Activated T-cell treated with anti-CD3 and anti-CD28 coated beads for 24 hours (primary cell): ENCODE data around the gene HYDIN.
"Not testable (repeated sequence)": the region's sequence is repeated elsewhere in the genome, so short reads cannot be mapped to it uniquely, and the experiment has no call there.

Experiments
- DNase-seq: peaks from one replicate; pipeline ENCODE4 v3.0.0-alpha.2; 2020; ENCODE audit warnings: low read depth

The HYDIN gene

DNA sequence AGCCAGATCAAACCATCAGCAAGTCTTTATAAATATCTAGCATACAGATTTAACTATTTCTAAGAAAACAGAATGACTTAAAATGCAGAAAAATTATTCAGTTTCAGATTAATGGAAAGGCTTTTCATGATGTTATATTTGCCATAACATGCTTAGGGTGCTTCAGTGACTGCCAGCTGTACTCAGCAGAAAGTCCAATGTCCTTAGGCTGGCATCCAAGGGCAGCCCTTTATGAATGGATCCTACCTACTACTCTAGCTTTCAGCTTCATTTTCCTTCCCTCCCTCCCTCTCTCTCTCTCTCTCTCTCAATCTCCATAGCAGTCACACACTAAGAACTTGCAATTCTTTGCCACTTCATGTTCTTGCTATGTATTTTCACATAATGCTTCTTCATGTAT is 124.6 kb downstream of the HYDIN start:
- DNase-seq, result not testable (repeated sequence)

DNA sequence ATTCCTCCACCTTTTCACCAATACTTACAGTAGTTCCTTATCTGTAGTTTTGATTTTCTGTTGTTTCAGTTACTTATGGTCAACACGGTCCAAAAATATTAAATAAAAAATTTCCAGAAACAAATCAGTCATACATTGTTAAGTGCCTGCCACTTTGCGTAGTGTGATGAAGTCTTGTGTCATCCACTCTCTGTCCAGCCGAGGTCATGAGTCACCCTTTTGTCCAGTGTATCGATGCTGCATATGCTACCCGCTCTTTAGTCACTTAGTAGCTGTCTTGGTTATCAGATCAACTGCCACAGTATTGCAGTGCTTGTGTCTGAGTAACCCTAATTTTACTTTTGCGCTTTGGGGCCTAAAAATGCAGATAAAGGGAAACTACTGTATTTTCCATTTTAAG is 146.9 kb downstream of the HYDIN start:
- DNase-seq, result not testable (repeated sequence)

DNA sequence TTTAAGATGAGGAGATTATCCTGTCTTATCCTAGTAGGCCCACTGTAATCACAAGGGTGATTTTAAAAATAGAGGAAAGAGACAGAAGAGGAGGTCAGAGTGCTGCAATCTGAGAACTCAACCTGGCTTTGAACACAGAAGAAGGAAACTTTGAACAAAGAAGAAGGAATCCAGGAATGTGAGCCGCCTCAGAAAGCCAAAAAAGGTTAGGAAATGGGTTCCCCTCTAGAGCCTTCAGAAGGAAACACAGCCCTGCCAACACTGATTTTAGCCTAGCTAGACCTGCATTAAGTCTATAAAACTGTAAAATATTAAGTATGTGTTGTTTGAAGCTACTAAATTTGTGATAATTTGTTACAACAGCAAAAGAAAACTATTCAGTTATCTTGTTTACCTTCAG is 149.7 kb downstream of the HYDIN start:
- not testable (repeated sequence) for DNase-seq

DNA sequence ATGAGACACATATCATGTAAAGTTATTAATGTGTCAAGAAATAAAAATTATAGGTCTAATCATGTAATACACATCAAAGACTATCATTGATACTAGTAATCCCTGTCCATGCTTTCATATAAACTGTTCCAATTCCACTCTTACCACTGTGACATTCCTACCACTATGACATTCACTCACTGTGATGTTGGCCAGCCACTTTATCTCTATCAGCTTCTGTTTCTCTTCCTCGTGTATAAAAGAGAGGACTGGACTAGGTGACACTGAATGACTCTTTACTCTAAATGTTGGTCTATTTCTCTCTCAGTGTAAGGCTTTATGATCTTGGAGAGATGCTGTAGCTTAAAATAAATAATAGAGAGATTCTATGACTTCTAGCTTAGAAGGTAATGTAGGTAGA is 150.3 kb downstream of the HYDIN start:
- not testable (repeated sequence) for DNase-seq

DNA sequence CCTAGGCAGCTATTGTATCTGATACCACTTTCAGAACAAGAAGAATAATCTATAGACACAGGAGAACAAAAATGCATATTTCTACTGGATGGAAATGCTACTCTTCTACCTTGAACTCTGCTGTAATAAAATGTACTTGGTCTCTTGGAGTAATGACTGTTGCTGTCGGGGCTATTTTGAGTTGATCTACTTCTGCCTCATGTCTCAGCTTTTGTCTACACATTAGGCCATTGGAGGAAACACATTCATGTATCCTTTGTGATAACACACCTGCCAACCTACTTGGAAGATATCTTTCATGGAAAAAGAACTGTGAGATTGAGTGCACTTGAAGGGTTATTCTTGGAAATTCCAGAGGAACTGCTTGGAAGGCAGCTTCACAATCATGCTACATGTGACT is 159.9 kb downstream of the HYDIN start:
- DNase-seq, result not testable (repeated sequence)

DNA sequence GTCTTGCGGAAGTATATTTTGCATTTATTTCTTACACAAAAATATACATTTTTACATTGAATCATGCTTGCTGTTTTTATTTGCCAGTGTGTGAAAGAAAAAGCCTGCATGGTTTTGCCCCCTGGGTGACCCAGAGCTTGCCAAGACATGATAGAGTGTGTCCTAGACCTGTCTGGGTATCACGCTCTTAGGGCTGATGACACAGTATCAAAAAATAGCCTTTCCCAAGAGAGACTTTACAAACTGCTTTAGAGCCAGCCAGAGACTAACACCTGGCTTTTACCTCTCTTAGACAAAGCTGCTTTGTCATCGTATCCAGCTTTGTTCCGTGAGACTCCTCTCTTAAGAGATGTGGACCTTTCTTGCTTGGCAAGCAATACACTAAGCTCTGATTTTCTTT is 160.7 kb downstream of the HYDIN start:
- not testable (repeated sequence) for DNase-seq

DNA sequence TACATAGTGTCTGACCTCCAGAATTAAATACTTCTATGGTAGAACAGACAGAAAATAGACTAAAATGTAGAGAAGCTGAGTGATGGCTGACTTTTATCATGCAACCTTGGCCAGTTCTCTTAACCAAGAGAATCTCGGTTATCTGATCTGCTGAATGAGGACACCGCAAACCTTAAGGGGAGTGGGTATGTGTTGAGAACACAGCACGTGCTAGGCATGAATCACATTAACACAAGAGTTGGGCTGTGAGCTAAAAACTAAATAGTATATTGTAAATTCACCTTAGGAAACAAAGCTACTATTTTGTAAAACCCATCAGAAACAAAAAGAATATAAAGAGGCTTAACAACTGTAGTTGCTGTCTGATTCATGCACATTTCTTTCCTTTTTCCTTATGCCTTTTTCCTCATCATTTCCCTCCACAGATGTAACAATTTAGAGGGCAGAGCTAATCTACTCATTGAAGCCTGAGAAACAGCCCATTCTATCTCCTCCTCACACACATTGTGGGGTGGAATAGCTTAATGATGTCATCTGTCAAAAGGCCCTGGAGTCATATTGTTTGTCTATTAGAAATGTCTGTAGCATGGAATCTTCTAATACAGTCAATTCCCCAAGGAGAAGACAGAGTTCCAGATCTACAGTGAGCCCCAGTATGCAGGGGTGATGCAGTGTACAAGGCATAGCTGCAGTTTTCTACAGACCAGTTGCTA is 176.5 kb downstream of the HYDIN start:
- DNase-seq, result not testable (repeated sequence)

DNA sequence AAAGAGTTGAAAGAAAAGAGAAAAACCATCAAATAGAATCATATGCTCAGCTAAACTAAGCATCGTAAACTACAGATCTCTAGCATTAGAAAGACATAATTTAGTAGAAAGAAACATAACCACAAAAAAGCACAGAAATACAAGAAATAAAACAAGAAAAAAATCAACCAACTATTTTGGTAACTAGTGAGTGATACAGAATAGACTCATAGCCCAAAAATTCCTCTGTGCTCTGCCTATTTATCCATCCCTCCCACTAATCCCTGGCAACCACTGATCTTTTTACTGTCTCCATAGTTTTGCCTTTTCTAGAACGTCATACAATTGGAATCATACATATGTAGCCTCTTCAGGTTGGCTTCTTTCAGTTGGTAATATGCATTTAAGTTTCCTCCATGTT is 180.2 kb downstream of the HYDIN start:
- not testable (repeated sequence) for DNase-seq

DNA sequence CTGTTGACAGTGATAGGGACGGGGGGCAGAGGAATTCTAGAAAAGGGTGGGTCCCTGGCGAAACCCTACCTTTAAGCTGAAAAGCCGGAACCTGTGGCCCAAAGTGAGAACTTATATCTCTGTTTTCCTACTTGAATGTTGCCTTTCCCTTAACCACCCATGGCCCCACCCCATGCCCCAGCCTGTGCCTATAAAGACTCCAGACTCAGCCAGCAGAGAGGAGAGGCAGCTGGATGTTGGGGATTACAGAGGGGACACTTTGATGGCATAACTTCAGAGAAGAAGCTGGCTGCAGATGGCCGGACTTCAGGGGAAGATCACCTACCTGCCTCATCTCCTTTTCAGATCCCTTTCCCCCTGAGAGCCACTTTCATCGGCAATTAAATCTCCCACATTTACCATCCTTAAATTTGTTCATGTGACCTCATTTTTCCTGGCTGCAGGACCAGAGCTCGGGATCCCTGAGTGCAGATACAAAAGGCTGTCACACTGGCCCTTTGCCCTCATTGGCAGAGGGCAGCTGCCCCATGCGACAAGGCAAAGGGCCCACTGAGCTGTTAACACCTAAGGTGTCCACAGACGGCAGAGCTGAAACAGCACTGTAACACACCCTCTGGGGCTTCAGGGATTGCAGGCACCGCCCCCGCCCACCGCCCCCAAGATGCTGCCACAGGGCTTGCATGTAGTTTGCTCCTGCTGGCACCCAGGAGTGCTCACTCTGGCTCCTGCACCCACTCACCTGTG is 191.0 kb downstream of the HYDIN start:
- DNase-seq, result not testable (repeated sequence)

DNA sequence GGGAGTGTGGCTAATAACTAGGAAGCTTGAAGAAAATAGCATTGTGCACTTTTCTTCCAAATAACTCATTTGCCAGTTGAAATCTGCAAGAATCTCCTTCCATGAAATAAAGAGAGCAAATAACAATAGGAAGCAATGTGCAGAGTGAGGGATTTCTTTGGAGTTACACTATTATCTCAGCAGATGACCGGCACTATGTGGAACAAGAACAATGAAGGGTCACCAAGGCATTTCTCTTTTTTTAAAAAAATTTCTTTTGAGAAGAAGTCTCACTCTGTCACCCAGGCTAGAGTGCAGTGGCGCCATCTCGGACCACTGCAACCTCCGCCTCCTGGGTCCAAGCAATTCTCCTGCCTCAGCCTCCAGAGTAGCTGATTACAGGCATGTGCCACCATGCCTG is 192.1 kb downstream of the HYDIN start:
- DNase-seq, result not testable (repeated sequence)

DNA sequence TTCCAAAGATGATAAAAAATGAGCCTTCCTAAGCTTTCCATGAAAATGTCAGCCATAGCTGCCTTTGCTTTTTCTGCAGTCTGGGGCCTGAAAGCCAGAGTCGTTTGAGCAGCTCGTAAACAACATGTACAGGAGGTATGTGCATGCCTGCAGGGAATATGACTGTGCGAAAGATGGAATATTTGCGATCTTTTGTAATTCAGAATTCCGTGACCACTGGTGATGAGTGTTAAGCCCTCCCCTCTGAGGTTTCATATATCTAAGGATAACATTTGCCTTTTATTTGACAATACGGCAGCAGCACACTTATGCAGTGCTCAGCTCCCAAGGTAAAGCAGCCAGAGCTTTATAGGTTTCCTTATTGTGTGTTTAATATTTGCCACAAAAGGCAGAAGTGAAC is 192.5 kb downstream of the HYDIN start:
- not testable (repeated sequence) for DNase-seq

DNA sequence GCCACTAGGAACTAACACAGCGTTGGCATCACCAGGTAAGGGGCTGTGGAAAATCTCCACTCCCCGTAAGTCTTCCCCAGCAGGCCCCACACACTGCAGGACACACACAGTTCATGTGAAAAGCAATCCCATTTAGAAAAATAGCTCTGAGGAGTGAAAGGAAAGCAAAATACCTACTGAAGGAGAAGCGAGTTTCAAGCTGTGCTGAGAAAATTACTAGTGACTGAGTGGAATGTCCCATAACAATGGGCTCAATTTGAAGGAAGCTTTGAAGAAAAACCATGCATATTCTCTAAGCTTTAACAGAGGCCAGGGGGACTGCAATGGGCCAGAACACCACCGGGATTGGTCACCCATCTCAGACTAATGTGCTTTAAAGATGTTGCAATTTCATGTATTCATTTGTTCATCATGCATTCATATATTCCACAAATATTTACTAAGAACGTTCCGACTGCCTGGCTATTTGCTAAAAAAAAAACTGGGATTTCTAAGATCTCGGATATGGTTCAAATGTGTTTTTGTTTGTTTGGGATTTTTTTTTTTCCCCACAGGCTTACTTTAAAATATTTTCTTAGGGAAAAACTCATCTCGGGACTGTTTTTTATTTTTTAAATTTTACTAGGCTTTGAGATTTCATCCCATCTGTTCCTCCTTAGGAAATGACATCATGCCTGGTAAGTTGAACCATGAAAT is 202.3 kb downstream of the HYDIN start:
- not testable (repeated sequence) for DNase-seq

DNA sequence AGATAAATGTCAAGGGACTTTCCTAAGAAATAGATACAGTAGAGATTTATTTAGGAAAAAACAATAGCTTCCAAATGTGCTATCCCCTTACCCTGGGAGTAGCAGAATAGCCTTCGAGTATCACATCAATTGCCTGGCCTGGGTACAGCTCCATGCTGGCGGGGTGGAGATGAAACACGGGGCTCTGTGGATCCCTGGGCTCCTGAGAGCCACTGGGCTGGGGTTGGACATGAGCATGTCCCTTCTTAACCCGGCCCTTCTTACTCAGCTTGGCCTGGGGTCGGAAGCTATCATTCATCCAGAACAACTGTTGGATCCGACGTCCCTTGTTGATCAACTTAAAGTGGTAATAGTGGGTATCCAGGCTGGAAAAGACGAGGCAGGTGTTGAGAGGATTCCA is 203.0 kb downstream of the HYDIN start:
- DNase-seq, result not testable (repeated sequence)

DNA sequence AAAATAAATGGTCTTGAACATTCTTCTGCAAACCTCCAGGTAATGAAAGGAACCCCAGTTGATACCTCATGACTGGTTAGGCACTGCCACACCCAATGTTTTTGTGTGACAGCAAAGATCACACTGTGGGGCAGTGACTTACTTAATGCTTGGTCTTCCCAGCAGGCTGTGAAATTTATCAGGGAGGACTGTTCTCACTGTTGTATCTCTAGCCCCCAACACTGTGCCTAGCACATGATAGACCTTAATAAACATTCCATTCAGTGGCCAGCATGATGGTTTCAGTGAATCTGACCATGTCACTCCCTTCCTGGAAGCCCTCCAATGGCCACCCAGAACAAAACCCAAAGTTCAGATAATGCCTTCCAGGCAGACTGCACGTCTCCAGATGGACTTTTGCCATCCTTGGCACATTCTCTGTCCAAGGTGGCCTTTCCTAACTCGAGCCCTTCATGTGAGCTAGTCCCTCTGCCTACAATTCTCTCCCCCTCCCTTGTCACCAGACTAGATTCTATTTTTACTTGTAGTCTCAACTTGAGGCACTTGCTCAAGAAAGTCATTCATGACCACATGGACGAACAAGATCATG is 206.6 kb downstream of the HYDIN start:
- DNase-seq, result not testable (repeated sequence)

DNA sequence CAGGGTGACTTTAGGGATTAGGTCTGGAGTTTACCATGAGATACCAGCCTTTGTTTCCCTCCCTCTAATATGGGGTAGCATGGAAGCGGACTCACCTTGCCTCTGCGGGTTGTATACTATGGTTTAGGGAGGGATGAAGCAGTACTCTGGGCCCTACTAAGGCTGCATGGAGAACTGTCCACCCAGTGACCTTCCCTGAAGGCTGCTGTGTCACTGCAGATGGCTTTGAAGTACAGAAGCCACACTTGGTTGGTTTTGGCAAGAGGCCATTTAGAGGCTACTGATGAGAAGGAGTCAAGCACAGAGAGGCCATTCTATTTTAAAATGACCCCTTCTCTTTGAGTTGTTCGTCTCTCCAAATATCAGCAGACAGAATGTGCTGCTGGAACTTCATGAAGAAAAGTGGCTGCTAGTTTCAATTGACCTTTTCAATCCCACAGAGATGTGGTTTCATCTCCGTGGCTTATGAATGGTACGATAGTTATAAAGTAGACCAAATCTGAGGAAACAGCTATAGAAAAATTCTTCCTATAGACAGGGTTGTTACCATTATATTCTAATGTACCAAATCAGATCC is 208.5 kb downstream of the HYDIN start:
- DNase-seq, result not testable (repeated sequence)

DNA sequence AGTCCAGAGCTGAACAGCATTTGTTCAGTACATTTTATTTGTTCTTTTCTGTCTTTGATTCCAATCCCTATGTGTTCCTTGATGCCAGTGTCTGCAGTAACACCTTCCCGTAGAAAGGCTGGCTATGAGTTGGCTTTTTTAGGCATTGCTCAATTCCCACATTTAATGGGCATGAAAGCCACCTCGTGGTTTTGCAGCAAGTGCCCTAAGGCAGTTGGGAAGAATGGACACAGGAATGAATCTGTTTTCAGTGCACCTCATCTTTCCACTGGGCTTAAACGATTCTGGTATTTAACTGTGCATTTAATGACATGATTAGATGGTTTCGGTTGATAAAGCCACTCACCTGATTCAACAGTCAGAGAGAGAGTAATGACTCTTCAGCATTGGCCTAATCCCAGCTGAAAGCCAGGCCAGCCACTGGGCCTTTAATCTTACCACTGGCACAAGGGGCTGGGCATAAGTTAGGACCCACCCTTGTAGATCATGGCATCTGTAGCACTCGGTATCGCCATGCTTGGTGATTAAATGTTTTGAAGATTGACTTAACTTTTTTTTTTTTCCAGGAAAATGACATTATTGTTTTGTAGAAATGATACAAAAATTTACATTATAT is 211.3 kb downstream of the HYDIN start:
- DNase-seq, result not testable (repeated sequence)

DNA sequence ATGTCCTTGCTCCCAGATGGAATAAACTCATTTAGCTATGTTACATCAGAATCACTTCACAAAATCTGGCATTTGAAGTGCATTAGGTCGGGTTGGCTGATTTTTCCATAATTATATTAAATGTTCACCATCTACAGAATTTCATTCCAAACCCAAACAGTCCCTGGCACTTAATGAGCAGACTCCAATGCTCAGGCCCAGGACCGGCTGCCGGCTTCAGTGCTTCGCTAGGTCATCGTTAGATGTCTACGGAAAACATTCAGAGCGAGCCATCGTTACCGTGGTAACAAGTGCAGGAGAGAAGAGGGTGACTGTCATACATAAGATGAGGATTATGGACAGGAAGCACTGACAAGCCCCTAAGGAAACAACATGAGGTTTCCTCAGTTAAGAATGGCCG is 215.1 kb downstream of the HYDIN start:
- DNase-seq, result not testable (repeated sequence)

DNA sequence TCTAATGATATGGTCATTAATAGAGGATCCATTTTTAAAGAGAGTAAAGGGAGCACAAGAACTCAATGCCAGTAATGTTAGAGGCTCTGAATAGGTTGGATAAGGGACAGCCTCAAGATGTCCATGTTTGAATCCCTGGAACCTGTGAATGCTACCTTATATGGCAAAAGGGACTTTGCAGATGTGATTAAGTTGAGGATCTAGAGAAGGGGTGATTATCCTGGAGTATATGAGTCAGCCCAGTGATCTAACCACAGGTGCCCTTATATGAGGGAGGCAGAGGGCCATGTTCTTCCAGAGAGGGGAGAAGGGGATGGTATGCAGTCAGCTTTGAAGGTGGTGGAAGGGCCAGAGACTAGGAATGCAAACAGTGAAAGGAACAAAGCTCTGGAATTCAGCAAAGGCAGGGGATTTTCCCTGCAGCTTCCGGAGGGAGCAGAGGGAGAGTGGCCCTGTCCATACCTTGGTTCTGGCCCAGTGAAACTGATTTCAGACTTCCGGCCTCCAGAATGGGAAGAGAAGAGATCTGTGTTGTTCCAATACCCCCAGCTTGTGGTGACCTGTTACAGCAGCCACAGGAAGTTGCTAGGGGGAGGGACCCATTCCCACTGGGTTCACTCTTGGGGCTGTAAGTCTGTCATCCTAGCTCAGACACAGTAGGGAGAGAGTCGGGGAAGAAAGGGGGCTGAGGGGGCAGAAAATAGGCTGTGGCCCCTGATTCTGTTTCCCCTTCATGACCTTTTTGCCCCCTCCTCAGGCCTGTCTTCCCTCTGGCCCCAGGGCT is 220.9 kb downstream of the HYDIN start:
- not testable (repeated sequence) for DNase-seq

DNA sequence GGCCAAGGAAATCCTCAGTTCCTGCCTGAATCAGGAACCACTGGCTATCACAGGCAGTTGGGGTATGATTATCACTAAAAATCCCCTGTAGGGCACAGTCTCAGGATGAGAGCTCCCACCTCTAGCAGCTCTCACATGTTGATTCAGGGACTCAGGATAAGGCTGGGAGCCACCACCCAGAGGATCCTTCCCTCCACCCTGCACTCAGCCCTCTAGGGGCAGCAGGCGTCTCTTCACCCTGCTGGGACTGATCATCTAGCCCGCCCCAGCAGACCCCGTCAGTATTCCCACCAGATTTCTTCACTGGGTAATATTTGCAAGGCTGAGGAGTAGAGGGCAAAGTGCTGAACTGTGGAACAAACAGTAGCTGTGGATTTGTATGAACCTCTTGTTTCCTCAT is 224.0 kb downstream of the HYDIN start:
- DNase-seq, result not testable (repeated sequence)

DNA sequence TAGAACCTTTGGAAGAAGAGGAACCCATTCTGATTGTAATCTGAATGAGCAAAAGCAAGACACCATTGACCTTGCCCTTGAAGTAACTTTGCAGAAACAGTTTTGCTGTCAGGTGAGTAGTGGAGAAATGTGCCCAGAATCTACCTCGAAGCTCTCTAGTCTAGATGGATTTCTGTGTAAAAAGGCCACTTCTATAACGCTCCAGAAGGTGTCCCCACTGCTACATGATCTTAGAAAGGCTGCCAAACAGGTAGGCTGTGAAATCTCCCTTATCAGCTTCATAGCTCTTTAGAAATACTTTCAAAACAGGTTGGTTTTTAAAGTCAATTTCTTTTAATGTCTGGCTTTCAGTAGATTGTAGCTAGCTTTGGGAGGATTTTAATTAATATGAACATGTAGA is 230.8 kb downstream of the HYDIN start:
- DNase-seq, result not testable (repeated sequence)

DNA sequence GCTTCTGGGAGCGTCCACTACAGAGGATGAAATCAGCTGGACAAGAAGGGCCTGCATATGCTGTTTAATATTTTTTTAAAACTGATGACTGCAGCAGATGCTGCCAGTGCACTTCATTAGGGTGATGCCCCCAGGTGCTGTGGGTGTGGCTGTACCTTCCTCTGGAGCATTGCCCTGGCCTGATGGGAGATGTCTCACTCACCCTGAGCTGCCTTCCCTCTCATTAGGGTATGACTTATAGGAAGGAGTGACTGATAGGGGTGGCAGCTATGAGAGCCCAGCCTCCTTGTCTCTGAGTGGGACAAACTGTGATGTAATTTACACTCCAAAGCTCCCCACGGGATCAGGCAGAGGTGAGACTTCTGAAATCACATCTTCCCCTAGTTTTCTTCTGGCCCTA is 234.7 kb downstream of the HYDIN start:
- DNase-seq, result not testable (repeated sequence)
